Measurements from ENCODE around the gene CASKIN1. TPM values are rescaled to one million over a fixed set of nuclear protein-coding genes. Genes with fewer than 3 reads are reported as not detected.

Gene CASKIN1
- total RNA-seq, 5 donors from 2014 or later (not counting 1 experiment from before 2014, with no cell fraction given): 0.06 to 0.47 TPM; not detected in 3

- Histone ChIP-seq H3K36me3 (ENCODE audit: control insufficient read depth in 2 of 2, extremely low read depth in 1 of 2, insufficient read depth in 1 of 2, low read length in 1 of 2) (no peaks in the 10 kb centered on the region), H3K27me3 (replicated peaks in 1 of 2; ENCODE audit: control insufficient read depth in 2 of 2, extremely low read depth in 1 of 2, insufficient read depth in 2 of 2, low read length in 1 of 2) (peaks cover 0 to 30% of the 10 kb centered on the region in 2 experiments), H3K27ac (ENCODE audit: low read length) (no peak overlapping the region), H3K9me3 (no peaks in the 10 kb centered on the region), H3K4me1 (ENCODE audit: control insufficient read depth in 1 of 2, extremely low read depth in 1 of 2, insufficient read depth in 2 of 2, low read length in 2 of 2) (peaks cover 0 to 10% of the 10 kb centered on the region in 2 experiments), H3K4me3 (ENCODE audit: control insufficient read depth in 1 of 2, extremely low read depth in 1 of 2, low read length in 1 of 2) (no peak overlapping the region)
- H3K4me1 Mint-ChIP-seq: peaks cover 0 to 8% (median 4%) of the 10 kb centered on the region in 3 donors
- H3K27ac Mint-ChIP-seq: no peak overlapping the region
- no peak overlapping the region for H3K4me3 Mint-ChIP-seq
- ATAC-seq (replicated peaks in 1 of 4) (no peak), DNase-seq (no peak)
- POLR2A ChIA-PET: interaction anchor here in 1 of 2 donors (0.7 kb wide), 1 partner anchor 250 kb away, joined by 5 read pairs; no protein-coding TSS in a partner anchor
- H3K9me3 Mint-ChIP-seq: no peaks in the 10 kb centered on the region
- CTCF ChIA-PET: no interaction called here
- H3K36me3 Mint-ChIP-seq: no peaks in the 10 kb centered on the region
- H3K27me3 Mint-ChIP-seq: peaks cover 5 to 9% of the 10 kb centered on the region in 2 donors
- WGBS (ENCODE audit: insufficient coverage): 81% methylated on average over 20 of the region's 25 CpGs
Observed at GRCh38 chr16:2190659-2191445, 5.6 kb downstream of the CASKIN1 start.

DNA sequence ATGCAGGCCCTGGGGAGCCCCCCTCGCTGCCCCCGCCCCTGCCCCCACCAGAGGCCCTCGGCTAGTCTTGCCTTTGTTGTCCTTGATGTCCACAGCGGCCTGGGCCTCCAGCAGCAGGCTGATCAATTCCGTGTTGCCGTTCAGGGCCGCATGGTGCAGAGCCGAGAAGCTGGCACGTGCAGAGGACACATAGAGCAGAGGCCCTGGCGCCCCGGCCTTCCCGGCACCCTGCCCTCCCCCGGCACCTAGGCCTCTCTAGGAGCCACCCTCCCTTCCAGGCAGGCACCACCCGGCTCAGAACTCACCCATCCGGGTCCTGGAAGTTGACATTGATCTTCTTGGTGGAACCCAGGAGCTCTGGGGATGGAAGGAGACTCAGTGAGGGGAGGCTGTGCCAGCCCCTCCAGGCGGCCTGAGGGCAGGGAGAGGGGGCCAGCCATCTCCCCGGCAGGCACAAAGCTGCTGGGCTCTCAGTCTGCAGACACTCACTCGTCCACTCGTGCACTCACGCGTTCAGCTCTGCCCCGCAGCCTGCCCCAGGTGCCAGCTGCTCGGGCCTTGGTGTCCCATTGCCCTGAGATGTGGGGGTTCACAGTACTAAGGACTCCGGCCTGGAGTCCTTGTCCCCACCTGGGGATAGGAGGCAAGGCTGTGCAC, 6.3 kb downstream of the CASKIN1 start:
- H3K27me3 ChIP-seq (replicated peaks in 1 of 2; ENCODE audit: control insufficient read depth in 2 of 2, extremely low read depth in 1 of 2, insufficient read depth in 2 of 2, low read length in 1 of 2): peaks cover 0 to 23% of the 10 kb centered on the region in 2 experiments
- no peaks in the 10 kb centered on the region for H3K36me3 ChIP-seq (ENCODE audit: control insufficient read depth in 2 of 2, extremely low read depth in 1 of 2, insufficient read depth in 1 of 2, low read length in 1 of 2)
- ChIA-PET POLR2A (interaction anchor here in 1 of 2 donors (0.7 kb wide), 1 partner anchor 251 kb away, joined by 5 read pairs; no protein-coding TSS in a partner anchor), CTCF (no interaction called here)
- Mint-ChIP-seq H3K4me3 (no peak overlapping the region), H3K27me3 (peaks cover 5 to 8% of the 10 kb centered on the region in 2 donors), H3K9me3 (no peaks in the 10 kb centered on the region), H3K4me1 (peaks cover 0 to 5% (median 4%) of the 10 kb centered on the region in 3 donors), H3K27ac (no peak overlapping the region), H3K36me3 (no peaks in the 10 kb centered on the region)
- ATAC-seq (replicated peaks in 1 of 4) (no peak), DNase-seq (no peak)
- no peaks in the 10 kb centered on the region for H3K9me3 ChIP-seq
- H3K27ac ChIP-seq (ENCODE audit: low read length): no peak overlapping the region
- H3K4me1 ChIP-seq (ENCODE audit: control insufficient read depth in 1 of 2, extremely low read depth in 1 of 2, insufficient read depth in 2 of 2, low read length in 2 of 2): peaks cover 0 to 3% of the 10 kb centered on the region in 2 experiments
- 83% methylated on average over 17 of the region's 24 CpGs for WGBS (ENCODE audit: insufficient coverage)
- H3K4me3 ChIP-seq (ENCODE audit: control insufficient read depth in 1 of 2, extremely low read depth in 1 of 2, low read length in 1 of 2): no peak overlapping the region

- H3K27ac Mint-ChIP-seq: no peak overlapping the region
- H3K4me3 Mint-ChIP-seq: no peak overlapping the region
- H3K4me1 Mint-ChIP-seq: no peaks in the 10 kb centered on the region
- Histone ChIP-seq H3K27ac (ENCODE audit: low read length) (no peak overlapping the region), H3K36me3 (ENCODE audit: control insufficient read depth in 2 of 2, extremely low read depth in 1 of 2, insufficient read depth in 1 of 2, low read length in 1 of 2) (no peaks in the 10 kb centered on the region), H3K27me3 (replicated peaks in 1 of 2; ENCODE audit: control insufficient read depth in 2 of 2, extremely low read depth in 1 of 2, insufficient read depth in 2 of 2, low read length in 1 of 2) (peaks cover 0 to 15% of the 10 kb centered on the region in 2 experiments), H3K9me3 (no peaks in the 10 kb centered on the region), H3K4me3 (ENCODE audit: control insufficient read depth in 1 of 2, extremely low read depth in 1 of 2, low read length in 1 of 2) (no peak overlapping the region), H3K4me1 (ENCODE audit: control insufficient read depth in 1 of 2, extremely low read depth in 1 of 2, insufficient read depth in 2 of 2, low read length in 2 of 2) (no peaks in the 10 kb centered on the region)
- H3K9me3 Mint-ChIP-seq: no peaks in the 10 kb centered on the region
- CTCF ChIA-PET: no interaction called here
- ATAC-seq (replicated peaks in 1 of 4) (no peak), DNase-seq (no peak)
- 93% methylated on average over 17 of the region's 25 CpGs for WGBS (ENCODE audit: insufficient coverage)
- H3K36me3 Mint-ChIP-seq: no peaks in the 10 kb centered on the region
- H3K27me3 Mint-ChIP-seq: peaks cover 0 to 3% of the 10 kb centered on the region in 2 donors
- POLR2A ChIA-PET: no interaction called here
Observed at GRCh38 chr16:2189252-2189893, 7.0 kb downstream of the CASKIN1 start.

- Histone ChIP-seq H3K9me3 (no peaks in the 10 kb centered on the region), H3K4me1 (ENCODE audit: control insufficient read depth in 1 of 2, extremely low read depth in 1 of 2, insufficient read depth in 2 of 2, low read length in 2 of 2) (no peaks in the 10 kb centered on the region), H3K4me3 (ENCODE audit: control insufficient read depth in 1 of 2, extremely low read depth in 1 of 2, low read length in 1 of 2) (no peak overlapping the region), H3K27me3 (replicated peaks in 1 of 2; ENCODE audit: control insufficient read depth in 2 of 2, extremely low read depth in 1 of 2, insufficient read depth in 2 of 2, low read length in 1 of 2) (peaks cover 0 to 6% of the 10 kb centered on the region in 2 experiments), H3K27ac (ENCODE audit: low read length) (no peak overlapping the region), H3K36me3 (ENCODE audit: control insufficient read depth in 2 of 2, extremely low read depth in 1 of 2, insufficient read depth in 1 of 2, low read length in 1 of 2) (no peaks in the 10 kb centered on the region)
- no peak overlapping the region for H3K4me3 Mint-ChIP-seq
- H3K4me1 Mint-ChIP-seq: no peaks in the 10 kb centered on the region
- H3K27ac Mint-ChIP-seq: no peak overlapping the region
- ChIA-PET CTCF (no interaction called here), POLR2A (no interaction called here)
- no peaks in the 10 kb centered on the region for H3K36me3 Mint-ChIP-seq
- 97% methylated on average over 4 of the region's 8 CpGs for WGBS (ENCODE audit: insufficient coverage)
- ATAC-seq (replicated peaks in 1 of 4) (no peak), DNase-seq (no peak)
- H3K9me3 Mint-ChIP-seq: no peaks in the 10 kb centered on the region
- no peaks in the 10 kb centered on the region for H3K27me3 Mint-ChIP-seq
Observed at GRCh38 chr16:2188395-2188794, 8.0 kb downstream of the CASKIN1 start.

GRCh38 chr16:2187212-2187611, 9.2 kb downstream of the CASKIN1 start:
- H3K9me3 Mint-ChIP-seq: no peaks in the 10 kb centered on the region
- H3K4me3 Mint-ChIP-seq: no peak overlapping the region
- no peak for DNase-seq
- no peak for ATAC-seq (replicated peaks in 1 of 4)
- no peaks in the 10 kb centered on the region for H3K27me3 Mint-ChIP-seq
- no peaks in the 10 kb centered on the region for H3K9me3 ChIP-seq
- H3K36me3 ChIP-seq (ENCODE audit: control insufficient read depth in 2 of 2, extremely low read depth in 1 of 2, insufficient read depth in 1 of 2, low read length in 1 of 2): no peaks in the 10 kb centered on the region
- H3K4me1 ChIP-seq (ENCODE audit: control insufficient read depth in 1 of 2, extremely low read depth in 1 of 2, insufficient read depth in 2 of 2, low read length in 2 of 2): peaks cover 0 to 2% of the 10 kb centered on the region in 2 experiments
- H3K27me3 ChIP-seq (replicated peaks in 1 of 2; ENCODE audit: control insufficient read depth in 2 of 2, extremely low read depth in 1 of 2, insufficient read depth in 2 of 2, low read length in 1 of 2): peaks cover 0 to 4% of the 10 kb centered on the region in 2 experiments
- WGBS (ENCODE audit: insufficient coverage): 83% methylated on average over 15 of the region's 17 CpGs
- no peak overlapping the region for H3K27ac Mint-ChIP-seq
- no peak overlapping the region for H3K27ac ChIP-seq (ENCODE audit: low read length)
- H3K36me3 Mint-ChIP-seq: no peaks in the 10 kb centered on the region
- no peak overlapping the region for H3K4me3 ChIP-seq (ENCODE audit: control insufficient read depth in 1 of 2, extremely low read depth in 1 of 2, low read length in 1 of 2)
- no peaks in the 10 kb centered on the region for H3K4me1 Mint-ChIP-seq
- CTCF ChIA-PET: no interaction called here
- POLR2A ChIA-PET: no interaction called here

DNA sequence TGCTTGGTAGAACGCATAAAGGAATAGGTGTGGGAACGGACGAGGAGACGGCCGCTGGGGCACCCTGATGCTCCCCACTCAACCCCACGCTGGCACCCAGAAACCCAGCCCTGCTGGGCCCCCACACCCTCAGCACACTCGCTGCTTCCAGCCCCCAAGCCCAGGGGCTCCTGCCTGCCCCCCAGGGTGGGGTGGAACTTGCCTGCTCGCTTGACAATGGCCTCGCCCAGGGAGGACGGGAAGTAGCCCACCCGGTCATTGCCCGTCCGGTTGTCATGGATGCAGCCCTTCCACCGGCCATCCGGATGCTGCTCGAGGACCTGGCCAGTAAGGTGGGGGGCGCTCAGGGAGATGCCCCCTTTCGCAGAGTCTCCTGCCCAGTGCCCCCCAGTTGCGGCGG, 9.9 kb downstream of the CASKIN1 start:
- CTCF ChIA-PET: no interaction called here
- peaks cover 0 to 3% of the 10 kb centered on the region in 2 experiments for H3K4me1 ChIP-seq (ENCODE audit: control insufficient read depth in 1 of 2, extremely low read depth in 1 of 2, insufficient read depth in 2 of 2, low read length in 2 of 2)
- H3K27ac Mint-ChIP-seq: no peak overlapping the region
- WGBS (ENCODE audit: insufficient coverage): 87% methylated on average over 17 of the region's 20 CpGs
- H3K4me3 Mint-ChIP-seq: no peak overlapping the region
- H3K27ac ChIP-seq (ENCODE audit: low read length): no peak overlapping the region
- no peak for ATAC-seq (replicated peaks in 1 of 4)
- DNase-seq: no peak
- H3K27me3 Mint-ChIP-seq: no peaks in the 10 kb centered on the region
- H3K9me3 ChIP-seq: no peaks in the 10 kb centered on the region
- peaks cover 0 to 1% (median 0%) of the 10 kb centered on the region in 3 donors for H3K4me1 Mint-ChIP-seq
- no peak overlapping the region for H3K4me3 ChIP-seq (ENCODE audit: control insufficient read depth in 1 of 2, extremely low read depth in 1 of 2, low read length in 1 of 2)
- POLR2A ChIA-PET: no interaction called here
- no peaks in the 10 kb centered on the region for H3K9me3 Mint-ChIP-seq
- H3K36me3 Mint-ChIP-seq: no peaks in the 10 kb centered on the region
- no peaks in the 10 kb centered on the region for H3K36me3 ChIP-seq (ENCODE audit: control insufficient read depth in 2 of 2, extremely low read depth in 1 of 2, insufficient read depth in 1 of 2, low read length in 1 of 2)
- peaks cover 0 to 4% of the 10 kb centered on the region in 2 experiments for H3K27me3 ChIP-seq (replicated peaks in 1 of 2; ENCODE audit: control insufficient read depth in 2 of 2, extremely low read depth in 1 of 2, insufficient read depth in 2 of 2, low read length in 1 of 2)
